HEK293T (cell line): Measurements from ENCODE around the gene ZNF205.

Experiments used
- CTBP1 ChIP-seq: fragments of 450-650 bp; IDR thresholded peaks from 2 replicates; pipeline ENCODE4 v1.6.1; 2016; ENCODE audit warnings: borderline replicate concordance
- FOXK2 ChIP-seq: fragments of 450-650 bp; IDR thresholded peaks from 2 replicates; pipeline ENCODE4 v1.6.1; 2016; ENCODE audit warnings: mild to moderate bottlenecking
- HDGF ChIP-seq: fragments of 450-650 bp; IDR thresholded peaks from 2 replicates; pipeline ENCODE4 v1.6.1; 2017; ENCODE audit warnings: antibody characterized with exemption, borderline replicate concordance
- SP1 ChIP-seq: fragments of 450-650 bp; IDR thresholded peaks from 2 replicates; pipeline ENCODE4 v1.6.1; 2017
- ZNF384 ChIP-seq: fragments of 450-650 bp; IDR thresholded peaks from 2 replicates; pipeline ENCODE4 v1.6.1; 2016

- TF ChIP-seq SP1 (no peak), CTBP1 (no peak), FOXK2 (no peak), HDGF (no peak), ZNF384 (no peak)
Observed at GRCh38 chr16:3166505-3166886, 54.1 kb downstream of the ZNF205 start.
